Liver (tissue), 9 donors: ENCODE measurements around the gene MYO7B. TPM values are rescaled to one million over a fixed set of nuclear protein-coding genes. Genes with fewer than 3 reads are reported as not detected.
A peak's percentile ranks its signal among the peaks of the same experiment; 100 is the strongest.

Source experiments
- DNase-seq: peaks from one replicate; pipeline ENCODE4 v3.0.0-alpha.2; 2017; ENCODE audit warnings: low spot score
- H3K27ac ChIP-seq, 2 donors: one replicate each; pipeline ENCODE4 v1.7.0; 2013; ENCODE audit warnings: inconsistent platforms in 2 of 2, low read length in 2 of 2, control low read depth in 1 of 2, low read depth in 1 of 2, mild to moderate bottlenecking in 1 of 2
- H3K27me3 ChIP-seq, 4 donors: one replicate each; pipeline versions ENCODE4 v1.6.1 to v1.7.0; 2013; ENCODE audit warnings: low read length in 3 of 4, inconsistent platforms in 1 of 4, mild to moderate bottlenecking in 1 of 4, moderate library complexity in 1 of 4; ENCODE audit not compliant: control insufficient read depth in 4 of 4, insufficient read depth in 4 of 4
- H3K36me3 ChIP-seq, 4 donors: one replicate each; pipeline versions ENCODE4 v1.6.1 to v1.7.0; 2013; ENCODE audit warnings: low read length in 3 of 4, mild to moderate bottlenecking in 3 of 4, low read depth in 1 of 4, moderate library complexity in 1 of 4; ENCODE audit not compliant: control insufficient read depth in 4 of 4, insufficient read depth in 3 of 4
- H3K4me1 ChIP-seq, 4 donors: one replicate each; pipeline versions ENCODE4 v1.6.1 to v1.7.0; 2013; ENCODE audit warnings: low read length in 3 of 4, mild to moderate bottlenecking in 3 of 4, moderate library complexity in 1 of 4; ENCODE audit not compliant: control insufficient read depth in 4 of 4, insufficient read depth in 4 of 4
- H3K4me3 ChIP-seq, 3 donors: one replicate each; pipeline versions ENCODE4 v1.6.1 to v1.7.0; 2013; ENCODE audit warnings: low read length in 3 of 3, control low read depth in 1 of 3, low read depth in 1 of 3, mild to moderate bottlenecking in 1 of 3
- H3K9ac ChIP-seq, 2 donors: one replicate each; pipeline ENCODE4 v1.7.0; 2013; ENCODE audit warnings: low read length in 2 of 2, mild to moderate bottlenecking in 2 of 2, moderate library complexity in 2 of 2, control low read depth in 1 of 2, low read depth in 1 of 2
- H3K9me3 ChIP-seq, 4 donors: one replicate each; pipeline versions ENCODE4 v1.6.1 to v1.7.0; 2013; ENCODE audit warnings: low read length in 3 of 4; ENCODE audit not compliant: control insufficient read depth in 4 of 4
- EGR1 ChIP-seq, 2 donors: IDR thresholded peaks; 2 replicates each; pipeline ENCODE4 v1.6.1; 2016 to 2018; ENCODE audit warnings: antibody characterized with exemption in 2 of 2, low read depth in 2 of 2
- FOXA1 ChIP-seq: IDR thresholded peaks from 2 replicates; pipeline ENCODE4 v1.6.1; 2016; ENCODE audit warnings: antibody characterized with exemption
- FOXA2 ChIP-seq: IDR thresholded peaks from 2 replicates; pipeline ENCODE4 v1.6.1; 2016; ENCODE audit warnings: antibody characterized with exemption
- GABPA ChIP-seq, 2 donors: IDR thresholded peaks in 1 of 2; conservative IDR thresholded peaks in 1 of 2; 2 replicates each; pipeline ENCODE4 v1.6.1; 2016; ENCODE audit warnings: antibody characterized with exemption in 2 of 2, mild to moderate bottlenecking in 1 of 2, moderate library complexity in 1 of 2
- HNF4A ChIP-seq, 2 donors: conservative IDR thresholded peaks; 2 replicates each; pipeline ENCODE4 v1.6.1; 2016; ENCODE audit warnings: antibody characterized with exemption in 2 of 2, mild to moderate bottlenecking in 2 of 2
- HNF4G ChIP-seq: IDR thresholded peaks from 2 replicates; pipeline ENCODE4 v1.6.1; 2016; ENCODE audit warnings: antibody characterized with exemption
- JUND ChIP-seq, 2 donors: IDR thresholded peaks; 2 replicates each; pipeline ENCODE4 v1.6.1; 2016; ENCODE audit warnings: antibody characterized with exemption in 2 of 2
- NR2F2 ChIP-seq: IDR thresholded peaks from 2 replicates; pipeline ENCODE4 v1.6.1; 2016; ENCODE audit warnings: antibody characterized with exemption
- RAD21 ChIP-seq, 2 donors: IDR thresholded peaks; 2 replicates each; pipeline ENCODE4 v1.6.1; 2016; ENCODE audit warnings: antibody characterized with exemption in 2 of 2, mild to moderate bottlenecking in 2 of 2
- RXRA ChIP-seq, 2 donors: IDR thresholded peaks; 2 replicates each; pipeline ENCODE4 v1.6.1; 2017 to 2018; ENCODE audit warnings: antibody characterized with exemption in 2 of 2, mild to moderate bottlenecking in 1 of 2
- SP1 ChIP-seq: IDR thresholded peaks from 2 replicates; pipeline ENCODE4 v1.6.1; 2018; ENCODE audit warnings: antibody characterized with exemption, mild to moderate bottlenecking
- TAF1 ChIP-seq: conservative IDR thresholded peaks from 2 replicates; pipeline ENCODE4 v1.6.1; 2016; ENCODE audit warnings: antibody characterized with exemption, mild to moderate bottlenecking
- YY1 ChIP-seq: IDR thresholded peaks from 2 replicates; pipeline ENCODE4 v1.6.1; 2016; ENCODE audit warnings: antibody characterized with exemption, mild to moderate bottlenecking
- WGBS: extraction: QIAGEN DNeasy Blood & Tissue Kit; methylation state at CpG from one replicate; pipeline ENCODE4 v1.1.7; 2013; 5-methylcytosine and 5-hydroxymethylcytosine counted together
- polyA plus RNA-seq, 2 donors: library from polyadenylated mRNA; stranded (reverse) in 1 of 2; unstranded in 1 of 2; fragments of 200-250 nt in 1 of 2; fragments of >200 nt in 1 of 2; fragmentation: Nextera tagmentation in 1 of 2; extraction: Ambion mirVana in 1 of 2; gene quantifications; one replicate each; pipeline versions ENCODE4 v1.2.1 to v1.2.3, GENCODE V29; 2013 to 2015
- total RNA-seq, 2 donors: library from RNA; depleted of rRNA; stranded (reverse); fragments of >200 nt; gene quantifications; one replicate each; pipeline ENCODE4 v1.2.3, GENCODE V29; 2014
- TF ChIP-seq, protein P1 (sequence below): fragments of 150-350 bp; IDR thresholded peaks from 2 replicates; pipeline ENCODE4 v1.5.1; 2017; ENCODE audit warnings: improper control_type of control experiment, low read depth, low read length; ENCODE audit not compliant: missing input control
- TF ChIP-seq, protein P2 (sequence below): IDR thresholded peaks from 2 replicates; pipeline ENCODE4 v1.6.1; 2016; ENCODE audit warnings: antibody characterized with exemption
- TF ChIP-seq, protein P3 (sequence below): IDR thresholded peaks from 2 replicates; pipeline ENCODE4 v1.6.1; 2016; ENCODE audit warnings: antibody characterized with exemption
- TF ChIP-seq, protein P4 (sequence below): IDR thresholded peaks from 2 replicates; pipeline ENCODE4 v1.6.1; 2016; ENCODE audit warnings: antibody characterized with exemption
- TF ChIP-seq, protein P5 (sequence below): IDR thresholded peaks from 2 replicates; pipeline ENCODE4 v1.6.1; 2016; ENCODE audit warnings: antibody characterized with exemption, mild to moderate bottlenecking
- donor health status: healthy.
- donor health status: healthy.
- donor health status: healthy.
- donor health status: healthy.
- donor health status: healthy.

The MYO7B gene
- total and polyA plus RNA-seq, 4 donors = 0.15 to 1.1 (median 0.64) TPM

DNA sequence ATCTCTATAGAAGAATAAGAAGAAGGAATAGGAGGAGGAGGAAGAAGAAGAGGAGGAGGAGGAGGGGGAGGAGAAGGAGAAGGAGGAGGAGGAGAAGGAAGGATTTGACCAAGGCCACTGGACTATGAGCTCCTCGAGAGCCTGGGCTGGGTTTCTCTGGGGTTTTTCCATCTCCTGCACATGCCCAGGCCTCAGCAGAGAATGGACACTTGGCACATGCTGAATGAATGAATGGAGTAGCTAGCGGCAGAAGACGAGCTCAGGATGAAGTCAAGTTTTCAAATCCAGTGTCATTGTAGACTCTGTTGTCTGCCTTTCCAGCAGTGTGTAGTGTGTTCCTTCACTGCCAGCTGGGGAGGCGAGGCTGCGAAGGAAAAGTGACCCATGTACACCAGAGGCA, 2.2 kb downstream of the MYO7B start:
- H3K4me1 ChIP-seq = peaks cover 0 to 3% (median 0%) of the 10 kb centered on the region in 4 donors
- no peak overlapping the region for H3K27ac ChIP-seq
- DNase-seq = no peak
- no peak overlapping the region for H3K9ac ChIP-seq
- H3K9me3 ChIP-seq = no peaks in the 10 kb centered on the region
- no peak overlapping the region for H3K4me3 ChIP-seq
- no peaks in the 10 kb centered on the region for H3K36me3 ChIP-seq
- 95% methylated on average over 5 of the region's 5 CpGs for WGBS
- TF ChIP-seq EGR1 (IDR thresholded peaks at IDR 0.05; ENCODE audit: low read depth in 2 of 2) (no peak), HNF4G (no peak), JUND (IDR thresholded peaks at IDR 0.05) (no peak), RXRA (IDR thresholded peaks at IDR 0.05) (no peak), HNF4A (conservative IDR thresholded peaks at IDR 0.05) (no peak), SP1 (no peak)
- no peaks in the 10 kb centered on the region for H3K27me3 ChIP-seq

DNA sequence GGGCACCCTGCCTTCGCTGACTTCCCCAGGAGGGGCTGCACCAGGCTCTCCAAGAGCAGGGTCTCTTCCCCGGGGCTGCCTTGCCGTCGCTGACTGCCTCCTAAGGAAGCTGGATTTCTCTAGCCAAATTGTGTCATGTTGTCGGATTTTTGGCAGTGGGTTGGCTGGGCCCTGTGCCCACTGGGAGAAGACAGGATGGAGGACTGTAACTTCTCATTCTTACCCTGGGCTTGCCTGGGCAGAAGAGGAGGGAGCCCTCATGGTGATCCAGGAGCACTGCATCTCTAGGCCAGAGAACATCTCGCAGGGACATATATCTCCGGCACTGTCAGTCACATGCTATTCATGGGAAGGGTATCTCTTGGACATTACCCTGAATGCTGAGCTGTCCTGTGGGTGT, 6.3 kb downstream of the MYO7B start:
- Histone ChIP-seq H3K36me3 (no peaks in the 10 kb centered on the region), H3K4me1 (no peaks in the 10 kb centered on the region), H3K9ac (no peak overlapping the region), H3K4me3 (no peak overlapping the region), H3K27ac (no peak overlapping the region), H3K9me3 (no peaks in the 10 kb centered on the region), H3K27me3 (no peaks in the 10 kb centered on the region)
- TF ChIP-seq RAD21 (IDR thresholded peaks at IDR 0.05) (no peak), FOXA1 (no peak), SP1 (no peak), NR2F2 (no peak), FOXA2 (no peak), EGR1 (IDR thresholded peaks at IDR 0.05; ENCODE audit: low read depth in 2 of 2) (no peak), HNF4G (no peak), HNF4A (conservative IDR thresholded peaks at IDR 0.05) (no peak), GABPA (IDR thresholded peaks at IDR 0.05 in 1 of 2, conservative IDR thresholded peaks at IDR 0.05 in 1 of 2) (no peak), YY1 (no peak), JUND (IDR thresholded peaks at IDR 0.05) (no peak), TAF1 (no peak), RXRA (IDR thresholded peaks at IDR 0.05) (no peak)
- TF ChIP-seq, protein P1, sequence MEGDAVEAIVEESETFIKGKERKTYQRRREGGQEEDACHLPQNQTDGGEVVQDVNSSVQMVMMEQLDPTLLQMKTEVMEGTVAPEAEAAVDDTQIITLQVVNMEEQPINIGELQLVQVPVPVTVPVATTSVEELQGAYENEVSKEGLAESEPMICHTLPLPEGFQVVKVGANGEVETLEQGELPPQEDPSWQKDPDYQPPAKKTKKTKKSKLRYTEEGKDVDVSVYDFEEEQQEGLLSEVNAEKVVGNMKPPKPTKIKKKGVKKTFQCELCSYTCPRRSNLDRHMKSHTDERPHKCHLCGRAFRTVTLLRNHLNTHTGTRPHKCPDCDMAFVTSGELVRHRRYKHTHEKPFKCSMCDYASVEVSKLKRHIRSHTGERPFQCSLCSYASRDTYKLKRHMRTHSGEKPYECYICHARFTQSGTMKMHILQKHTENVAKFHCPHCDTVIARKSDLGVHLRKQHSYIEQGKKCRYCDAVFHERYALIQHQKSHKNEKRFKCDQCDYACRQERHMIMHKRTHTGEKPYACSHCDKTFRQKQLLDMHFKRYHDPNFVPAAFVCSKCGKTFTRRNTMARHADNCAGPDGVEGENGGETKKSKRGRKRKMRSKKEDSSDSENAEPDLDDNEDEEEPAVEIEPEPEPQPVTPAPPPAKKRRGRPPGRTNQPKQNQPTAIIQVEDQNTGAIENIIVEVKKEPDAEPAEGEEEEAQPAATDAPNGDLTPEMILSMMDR = no peak
- TF ChIP-seq, protein P2, sequence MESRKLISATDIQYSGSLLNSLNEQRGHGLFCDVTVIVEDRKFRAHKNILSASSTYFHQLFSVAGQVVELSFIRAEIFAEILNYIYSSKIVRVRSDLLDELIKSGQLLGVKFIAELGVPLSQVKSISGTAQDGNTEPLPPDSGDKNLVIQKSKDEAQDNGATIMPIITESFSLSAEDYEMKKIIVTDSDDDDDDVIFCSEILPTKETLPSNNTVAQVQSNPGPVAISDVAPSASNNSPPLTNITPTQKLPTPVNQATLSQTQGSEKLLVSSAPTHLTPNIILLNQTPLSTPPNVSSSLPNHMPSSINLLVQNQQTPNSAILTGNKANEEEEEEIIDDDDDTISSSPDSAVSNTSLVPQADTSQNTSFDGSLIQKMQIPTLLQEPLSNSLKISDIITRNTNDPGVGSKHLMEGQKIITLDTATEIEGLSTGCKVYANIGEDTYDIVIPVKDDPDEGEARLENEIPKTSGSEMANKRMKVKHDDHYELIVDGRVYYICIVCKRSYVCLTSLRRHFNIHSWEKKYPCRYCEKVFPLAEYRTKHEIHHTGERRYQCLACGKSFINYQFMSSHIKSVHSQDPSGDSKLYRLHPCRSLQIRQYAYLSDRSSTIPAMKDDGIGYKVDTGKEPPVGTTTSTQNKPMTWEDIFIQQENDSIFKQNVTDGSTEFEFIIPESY = no peak
- TF ChIP-seq, protein P3, sequence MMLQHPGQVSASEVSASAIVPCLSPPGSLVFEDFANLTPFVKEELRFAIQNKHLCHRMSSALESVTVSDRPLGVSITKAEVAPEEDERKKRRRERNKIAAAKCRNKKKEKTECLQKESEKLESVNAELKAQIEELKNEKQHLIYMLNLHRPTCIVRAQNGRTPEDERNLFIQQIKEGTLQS = no peak
- TF ChIP-seq, protein P4, sequence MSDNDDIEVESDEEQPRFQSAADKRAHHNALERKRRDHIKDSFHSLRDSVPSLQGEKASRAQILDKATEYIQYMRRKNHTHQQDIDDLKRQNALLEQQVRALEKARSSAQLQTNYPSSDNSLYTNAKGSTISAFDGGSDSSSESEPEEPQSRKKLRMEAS = no peak
- TF ChIP-seq, protein P5, sequence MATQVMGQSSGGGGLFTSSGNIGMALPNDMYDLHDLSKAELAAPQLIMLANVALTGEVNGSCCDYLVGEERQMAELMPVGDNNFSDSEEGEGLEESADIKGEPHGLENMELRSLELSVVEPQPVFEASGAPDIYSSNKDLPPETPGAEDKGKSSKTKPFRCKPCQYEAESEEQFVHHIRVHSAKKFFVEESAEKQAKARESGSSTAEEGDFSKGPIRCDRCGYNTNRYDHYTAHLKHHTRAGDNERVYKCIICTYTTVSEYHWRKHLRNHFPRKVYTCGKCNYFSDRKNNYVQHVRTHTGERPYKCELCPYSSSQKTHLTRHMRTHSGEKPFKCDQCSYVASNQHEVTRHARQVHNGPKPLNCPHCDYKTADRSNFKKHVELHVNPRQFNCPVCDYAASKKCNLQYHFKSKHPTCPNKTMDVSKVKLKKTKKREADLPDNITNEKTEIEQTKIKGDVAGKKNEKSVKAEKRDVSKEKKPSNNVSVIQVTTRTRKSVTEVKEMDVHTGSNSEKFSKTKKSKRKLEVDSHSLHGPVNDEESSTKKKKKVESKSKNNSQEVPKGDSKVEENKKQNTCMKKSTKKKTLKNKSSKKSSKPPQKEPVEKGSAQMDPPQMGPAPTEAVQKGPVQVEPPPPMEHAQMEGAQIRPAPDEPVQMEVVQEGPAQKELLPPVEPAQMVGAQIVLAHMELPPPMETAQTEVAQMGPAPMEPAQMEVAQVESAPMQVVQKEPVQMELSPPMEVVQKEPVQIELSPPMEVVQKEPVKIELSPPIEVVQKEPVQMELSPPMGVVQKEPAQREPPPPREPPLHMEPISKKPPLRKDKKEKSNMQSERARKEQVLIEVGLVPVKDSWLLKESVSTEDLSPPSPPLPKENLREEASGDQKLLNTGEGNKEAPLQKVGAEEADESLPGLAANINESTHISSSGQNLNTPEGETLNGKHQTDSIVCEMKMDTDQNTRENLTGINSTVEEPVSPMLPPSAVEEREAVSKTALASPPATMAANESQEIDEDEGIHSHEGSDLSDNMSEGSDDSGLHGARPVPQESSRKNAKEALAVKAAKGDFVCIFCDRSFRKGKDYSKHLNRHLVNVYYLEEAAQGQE = no peak
- peak; percentile 27 for DNase-seq
- 85% methylated on average over 7 of the region's 7 CpGs for WGBS
